Measurements from ENCODE around the gene SLC17A3. TPM values are rescaled to one million over a fixed set of nuclear protein-coding genes. Genes with fewer than 3 reads are reported as not detected.

Gene SLC17A3
- total and polyA plus RNA-seq, 2 donors (not counting 3 experiments of a cell fraction or from before 2014, with no cell fraction given), result not detected

DNA sequence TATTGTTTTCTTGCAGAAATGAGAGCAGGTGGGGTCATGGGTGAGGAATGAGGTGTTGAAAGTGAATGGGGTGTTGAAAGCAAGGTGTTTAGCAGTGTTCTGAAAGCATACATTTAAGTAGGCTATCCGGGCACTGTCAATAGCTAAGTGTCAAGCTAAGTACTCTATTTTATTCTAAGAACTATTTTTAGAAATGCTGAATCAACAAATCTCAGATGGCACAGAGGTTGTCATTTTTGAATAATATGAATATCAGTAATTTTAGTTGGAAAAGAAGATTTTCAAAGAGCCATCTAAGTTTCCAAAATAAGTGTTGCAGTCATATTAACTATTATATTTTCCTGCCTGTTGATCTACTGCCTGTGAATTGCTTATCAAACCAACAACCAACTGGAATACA lies 21.7 kb upstream of the SLC17A3 start:
- H3K27me3 ChIP-seq (ENCODE audit: control insufficient read depth in 2 of 2, insufficient read depth in 2 of 2, low read length in 2 of 2), result peaks cover 2 to 4% of the 10 kb centered on the region in 2 experiments
- H3K4me2 ChIP-seq (ENCODE audit: insufficient read depth, low read length), result no peak overlapping the region
- no peak overlapping the region for H2AFZ ChIP-seq (ENCODE audit: low read depth, low read length)
- H3K27ac ChIP-seq (ENCODE audit: insufficient read depth, low read depth, low read length), result no peak overlapping the region
- ChIA-PET POLR2A (no interaction called here), CTCF (interaction anchor here (0.8 to 2.6 kb wide), 2 partner anchors 97 to 107 kb away, joined by 4 to 6 read pairs; no protein-coding TSS in a partner anchor)
- H3K36me3 ChIP-seq (ENCODE audit: control insufficient read depth in 2 of 2, extremely low read depth in 1 of 2, insufficient read depth in 2 of 2, low read length in 2 of 2), result no peaks in the 10 kb centered on the region
- BruUV-seq (replicated peaks), result no TSS peak
- no peak for DNase-seq (ENCODE audit: low read depth, low spot score)
- H3K4me1 ChIP-seq (ENCODE audit: control insufficient read depth, extremely low read depth, insufficient read depth, low read length), result no peaks in the 10 kb centered on the region
- intact Hi-C loops (cut with micrococcal nuclease), result no loop called here
- H3K79me2 ChIP-seq (ENCODE audit: control insufficient read depth, insufficient read depth, low read length), result no peaks in the 10 kb centered on the region
- TF ChIP-seq POLR2A (IDR thresholded peaks at IDR 0.05; ENCODE audit: low read depth, low read length), result no peak
- no peak for TF ChIP-seq EZH2 (IDR thresholded peaks at IDR 0.05; ENCODE audit: borderline replicate concordance, low read depth, low read length, severe bottlenecking)
- TF ChIP-seq MYC (IDR thresholded peaks at IDR 0.05; ENCODE audit: low read depth, low read length), result no peak
- TF ChIP-seq JUN (IDR thresholded peaks at IDR 0.05; ENCODE audit: borderline replicate concordance, insufficient read depth, insufficient read length, low read depth), result no peak
- TF ChIP-seq POLR2AphosphoS5 (IDR thresholded peaks at IDR 0.05; ENCODE audit: insufficient read depth, low read depth, low read length), result no peak
- no peak for TF ChIP-seq GATA2 (IDR thresholded peaks at IDR 0.05; ENCODE audit: insufficient read depth, insufficient read length, low read depth, low read length)
- no peak for TF ChIP-seq FOS (IDR thresholded peaks at IDR 0.05; ENCODE audit: borderline replicate concordance, insufficient read depth, low read length)
- no peak overlapping the region for H3K4me3 ChIP-seq (replicated peaks in 1 of 3; ENCODE audit: insufficient read depth in 1 of 3, low read depth in 1 of 3, low read length in 3 of 3)
- dilution Hi-C loops (cut with MboI; ENCODE audit: extremely low pct_ligation_motif_present, low sequenced_read_pairs), result no loop called here
- H3K9me3 ChIP-seq (replicated peaks; ENCODE audit: control insufficient read depth, insufficient read depth, low read length), result no peaks in the 10 kb centered on the region
- H4K20me1 ChIP-seq (replicated peaks; ENCODE audit: control insufficient read depth, extremely low read depth, insufficient read depth, low read length), result no peaks in the 10 kb centered on the region
- no peak for FAIRE-seq
- no peaks in the 10 kb centered on the region for H3K9me1 ChIP-seq (replicated peaks; ENCODE audit: control insufficient read depth, extremely low read depth, insufficient read depth, low read length)
- H3K9ac ChIP-seq (replicated peaks; ENCODE audit: extremely low read depth, insufficient read depth, low read length), result no peak overlapping the region

DNA sequence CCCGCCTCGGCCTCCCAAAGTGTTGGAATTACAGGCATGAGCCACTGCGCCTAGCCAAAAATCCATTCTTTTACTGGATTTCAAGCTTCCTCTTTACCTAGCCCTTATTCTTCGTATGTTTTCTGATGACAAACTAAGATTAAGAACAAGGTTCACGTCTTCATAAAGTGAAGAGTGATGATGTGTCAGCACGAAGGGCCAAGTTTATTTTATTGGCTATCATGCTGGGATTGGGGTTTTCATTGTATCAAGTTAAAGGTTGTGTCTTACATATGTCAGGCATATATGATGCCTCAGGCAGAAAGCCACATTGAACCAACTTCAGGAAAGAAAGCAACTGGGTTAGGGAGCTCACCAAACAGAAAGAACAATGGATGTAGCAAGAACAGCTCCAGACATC lies 19.7 kb upstream of the SLC17A3 start:
- intact Hi-C loops (cut with micrococcal nuclease) (loop anchor here (5.0 kb wide), 1 partner anchor 99 kb away; no protein-coding TSS in a partner anchor), dilution Hi-C loops (cut with MboI; ENCODE audit: extremely low pct_ligation_motif_present, low sequenced_read_pairs) (no loop called here)
- Histone ChIP-seq H3K4me2 (ENCODE audit: insufficient read depth, low read length) (no peak overlapping the region), H3K79me2 (ENCODE audit: control insufficient read depth, insufficient read depth, low read length) (no peaks in the 10 kb centered on the region), H3K4me1 (ENCODE audit: control insufficient read depth, extremely low read depth, insufficient read depth, low read length) (no peaks in the 10 kb centered on the region), H4K20me1 (replicated peaks; ENCODE audit: control insufficient read depth, extremely low read depth, insufficient read depth, low read length) (no peaks in the 10 kb centered on the region), H3K27me3 (ENCODE audit: control insufficient read depth in 2 of 2, insufficient read depth in 2 of 2, low read length in 2 of 2) (peaks cover 0 to 1% of the 10 kb centered on the region in 2 experiments), H3K4me3 (replicated peaks in 1 of 3; ENCODE audit: insufficient read depth in 1 of 3, low read depth in 1 of 3, low read length in 3 of 3) (no peak overlapping the region), H3K27ac (ENCODE audit: insufficient read depth, low read depth, low read length) (no peak overlapping the region), H3K9me3 (replicated peaks; ENCODE audit: control insufficient read depth, insufficient read depth, low read length) (no peaks in the 10 kb centered on the region), H3K9ac (replicated peaks; ENCODE audit: extremely low read depth, insufficient read depth, low read length) (no peak overlapping the region), H3K9me1 (replicated peaks; ENCODE audit: control insufficient read depth, extremely low read depth, insufficient read depth, low read length) (no peaks in the 10 kb centered on the region), H2AFZ (ENCODE audit: low read depth, low read length) (no peak overlapping the region), H3K36me3 (ENCODE audit: control insufficient read depth in 2 of 2, extremely low read depth in 1 of 2, insufficient read depth in 2 of 2, low read length in 2 of 2) (no peaks in the 10 kb centered on the region)
- TF ChIP-seq, protein P1, sequence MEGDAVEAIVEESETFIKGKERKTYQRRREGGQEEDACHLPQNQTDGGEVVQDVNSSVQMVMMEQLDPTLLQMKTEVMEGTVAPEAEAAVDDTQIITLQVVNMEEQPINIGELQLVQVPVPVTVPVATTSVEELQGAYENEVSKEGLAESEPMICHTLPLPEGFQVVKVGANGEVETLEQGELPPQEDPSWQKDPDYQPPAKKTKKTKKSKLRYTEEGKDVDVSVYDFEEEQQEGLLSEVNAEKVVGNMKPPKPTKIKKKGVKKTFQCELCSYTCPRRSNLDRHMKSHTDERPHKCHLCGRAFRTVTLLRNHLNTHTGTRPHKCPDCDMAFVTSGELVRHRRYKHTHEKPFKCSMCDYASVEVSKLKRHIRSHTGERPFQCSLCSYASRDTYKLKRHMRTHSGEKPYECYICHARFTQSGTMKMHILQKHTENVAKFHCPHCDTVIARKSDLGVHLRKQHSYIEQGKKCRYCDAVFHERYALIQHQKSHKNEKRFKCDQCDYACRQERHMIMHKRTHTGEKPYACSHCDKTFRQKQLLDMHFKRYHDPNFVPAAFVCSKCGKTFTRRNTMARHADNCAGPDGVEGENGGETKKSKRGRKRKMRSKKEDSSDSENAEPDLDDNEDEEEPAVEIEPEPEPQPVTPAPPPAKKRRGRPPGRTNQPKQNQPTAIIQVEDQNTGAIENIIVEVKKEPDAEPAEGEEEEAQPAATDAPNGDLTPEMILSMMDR (IDR thresholded peaks at IDR 0.05; ENCODE audit: extremely low read depth in 1 of 2, insufficient read depth in 1 of 2, low read depth in 1 of 2, low read length in 2 of 2), result no peak
- TF ChIP-seq EZH2 (IDR thresholded peaks at IDR 0.05; ENCODE audit: borderline replicate concordance, low read depth, low read length, severe bottlenecking) (no peak), FOS (IDR thresholded peaks at IDR 0.05; ENCODE audit: borderline replicate concordance, insufficient read depth, low read length) (no peak)
- no TSS peak for BruUV-seq (replicated peaks)
- POLR2A ChIA-PET, result no interaction called here
- FAIRE-seq, result no peak
- CTCF ChIA-PET, result interaction anchor here (4.7 kb wide), 1 partner anchor 105 kb away, joined by 83 read pairs; no protein-coding TSS in a partner anchor
- no peak for DNase-seq (ENCODE audit: low read depth, low spot score)
